ENCODE data around the gene GSDMA.

DNA sequence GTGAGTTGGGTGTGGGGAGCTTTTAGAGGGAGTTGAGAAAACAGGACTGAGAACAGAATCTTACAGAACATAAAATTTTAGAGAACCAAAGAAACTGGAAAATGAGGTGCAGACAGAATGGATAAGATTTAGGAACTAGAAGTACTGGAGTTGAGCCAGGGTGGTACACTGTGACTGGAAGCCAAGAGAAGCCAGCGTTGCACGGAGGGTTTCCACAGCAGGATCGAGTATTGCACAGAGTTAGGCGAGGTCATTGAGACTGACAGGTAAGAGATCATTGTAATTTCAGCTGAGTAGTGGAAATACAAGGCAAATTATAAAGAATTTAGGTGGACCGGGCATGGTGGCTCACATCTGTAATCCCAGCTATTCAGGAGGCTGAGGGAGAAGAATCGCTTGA, 6.6 kb downstream of the GSDMA start:
- TF ChIP-seq POLR2A (IDR thresholded peaks at IDR 0.05) = no peak
- TF ChIP-seq, protein P1, sequence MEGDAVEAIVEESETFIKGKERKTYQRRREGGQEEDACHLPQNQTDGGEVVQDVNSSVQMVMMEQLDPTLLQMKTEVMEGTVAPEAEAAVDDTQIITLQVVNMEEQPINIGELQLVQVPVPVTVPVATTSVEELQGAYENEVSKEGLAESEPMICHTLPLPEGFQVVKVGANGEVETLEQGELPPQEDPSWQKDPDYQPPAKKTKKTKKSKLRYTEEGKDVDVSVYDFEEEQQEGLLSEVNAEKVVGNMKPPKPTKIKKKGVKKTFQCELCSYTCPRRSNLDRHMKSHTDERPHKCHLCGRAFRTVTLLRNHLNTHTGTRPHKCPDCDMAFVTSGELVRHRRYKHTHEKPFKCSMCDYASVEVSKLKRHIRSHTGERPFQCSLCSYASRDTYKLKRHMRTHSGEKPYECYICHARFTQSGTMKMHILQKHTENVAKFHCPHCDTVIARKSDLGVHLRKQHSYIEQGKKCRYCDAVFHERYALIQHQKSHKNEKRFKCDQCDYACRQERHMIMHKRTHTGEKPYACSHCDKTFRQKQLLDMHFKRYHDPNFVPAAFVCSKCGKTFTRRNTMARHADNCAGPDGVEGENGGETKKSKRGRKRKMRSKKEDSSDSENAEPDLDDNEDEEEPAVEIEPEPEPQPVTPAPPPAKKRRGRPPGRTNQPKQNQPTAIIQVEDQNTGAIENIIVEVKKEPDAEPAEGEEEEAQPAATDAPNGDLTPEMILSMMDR (IDR thresholded peaks at IDR 0.05 in 4 of 5, conservative IDR thresholded peaks at IDR 0.05 in 1 of 5) = no peak
